GM21717 (cell line): ENCODE measurements around the gene USP54.
"Not testable (repeated sequence)": the region's sequence is repeated elsewhere in the genome, so short reads cannot be mapped to it uniquely, and the experiment has no call there.

ENCODE experiments used
- ATAC-seq: cut with Tn5 transposase; IDR thresholded peaks from one replicate; pipeline ENCODE4 v1.9.1; 2021; ENCODE audit warnings: mild to moderate bottlenecking, moderate library complexity; ENCODE audit not compliant: unreplicated experiment

The USP54 gene

GRCh38 chr10:73589563-73590126 is 1.5 kb downstream of the USP54 start:
- ATAC-seq = no peak

GRCh38 chr10:73588656-73589055 is 2.5 kb downstream of the USP54 start:
- no peak for ATAC-seq

GRCh38 chr10:73586583-73586984 is 4.6 kb downstream of the USP54 start:
- ATAC-seq = no peak

- no peak for ATAC-seq
Measured at GRCh38 chr10:73585327-73585726, 5.8 kb downstream of the USP54 start.

- ATAC-seq = no peak
Measured at GRCh38 chr10:73584737-73585136, 6.4 kb downstream of the USP54 start.

- no peak for ATAC-seq
Measured at GRCh38 chr10:73581918-73582317, 9.2 kb downstream of the USP54 start.

- ATAC-seq = not testable (repeated sequence)
Measured at GRCh38 chr10:73578927-73579326, 12.2 kb downstream of the USP54 start.

GRCh38 chr10:73577788-73578187 is 13.4 kb downstream of the USP54 start:
- no peak for ATAC-seq

GRCh38 chr10:73576890-73577591 is 14.1 kb downstream of the USP54 start:
- ATAC-seq = no peak

GRCh38 chr10:73576178-73576889 is 14.8 kb downstream of the USP54 start:
- ATAC-seq = no peak

GRCh38 chr10:73567025-73567424 is 24.1 kb downstream of the USP54 start:
- not testable (repeated sequence) for ATAC-seq

GRCh38 chr10:73561192-73561591 is 29.9 kb downstream of the USP54 start:
- ATAC-seq = no peak

- no peak for ATAC-seq
Measured at GRCh38 chr10:73559590-73559989, 31.6 kb downstream of the USP54 start.

GRCh38 chr10:73556855-73557254 is 34.3 kb downstream of the USP54 start:
- ATAC-seq = no peak

- ATAC-seq = no peak
Measured at GRCh38 chr10:73554721-73555120, 36.4 kb downstream of the USP54 start.

- ATAC-seq = no peak
Measured at GRCh38 chr10:73553761-73554160, 37.4 kb downstream of the USP54 start.

GRCh38 chr10:73552819-73553715 is 38.1 kb downstream of the USP54 start:
- no peak for ATAC-seq

- no peak for ATAC-seq
Measured at GRCh38 chr10:73551515-73551914, 39.6 kb downstream of the USP54 start.

GRCh38 chr10:73545357-73545756 is 45.8 kb downstream of the USP54 start:
- no peak for ATAC-seq

GRCh38 chr10:73537709-73538108 is 53.4 kb downstream of the USP54 start:
- no peak for ATAC-seq

GRCh38 chr10:73537288-73537687 is 53.9 kb downstream of the USP54 start:
- no peak for ATAC-seq
